Stomach (tissue), 4 donors: ENCODE data around the gene MRAS.

Source experiments
- CTCF ChIP-seq, 7 experiments: fragments of 450-650 bp in 4 of 7; fragments of 200-600 bp in 3 of 7; sonication (generic) in 3 of 7; IDR thresholded peaks; one replicate each; pipeline ENCODE4 v1.5.1; 2016 to 2019; ENCODE audit warnings: antibody characterized with exemption in 7 of 7, control low read depth in 2 of 7, mild to moderate bottlenecking in 1 of 7
- POLR2A ChIP-seq, 4 donors: fragments of 450-650 bp; IDR thresholded peaks; one replicate each; pipeline ENCODE4 v1.6.1; 2016; ENCODE audit warnings: antibody characterized with exemption in 4 of 4, control low read depth in 2 of 4, mild to moderate bottlenecking in 1 of 4, moderate library complexity in 1 of 4

GRCh38 chr3:138344754-138345153 lies 3.6 kb upstream of the MRAS start:
- TF ChIP-seq CTCF (IDR thresholded peaks at IDR 0.05) (no peak), POLR2A (IDR thresholded peaks at IDR 0.05) (no peak)
